Tibial nerve (tissue), 4 donors: ENCODE results near the gene UBASH3A. TPM values are rescaled to one million over a fixed set of nuclear protein-coding genes. Genes with fewer than 3 reads are reported as not detected.

ENCODE experiments used
- DNase-seq, 2 donors: peaks; one replicate each; pipeline ENCODE4 v3.0.0-alpha.2; 2019; ENCODE audit warnings: low spot score in 2 of 2
- H3K27ac ChIP-seq, 4 donors: fragments of 200-600 bp; sonication (generic) in 3 of 4; one replicate each; pipeline ENCODE4 v1.5.1; 2017 to 2019; ENCODE audit warnings: mild to moderate bottlenecking in 1 of 4
- H3K27me3 ChIP-seq, 2 donors: fragments of 200-600 bp; sonication (generic) in 1 of 2; one replicate each; pipeline versions ENCODE4 v1.5.1 to v1.6.0; 2017 to 2019
- H3K36me3 ChIP-seq, 3 donors: fragments of 200-600 bp; sonication (generic); one replicate each; pipeline ENCODE4 v1.5.1; 2018 to 2019
- H3K4me1 ChIP-seq, 4 donors: fragments of 200-600 bp; sonication (generic) in 3 of 4; one replicate each; pipeline ENCODE4 v1.5.1; 2017 to 2019
- H3K4me3 ChIP-seq, 4 donors: fragments of 200-600 bp; sonication (generic) in 3 of 4; one replicate each; pipeline ENCODE4 v1.5.1; 2017 to 2019; ENCODE audit warnings: mild to moderate bottlenecking in 1 of 4, moderate library complexity in 1 of 4
- H3K9me3 ChIP-seq, 4 donors: fragments of 200-600 bp; sonication (generic) in 3 of 4; one replicate each; pipeline ENCODE4 v1.5.1; 2017 to 2019
- CTCF ChIP-seq, 5 experiments: fragments of 200-600 bp in 3 of 5; fragments of 450-650 bp in 2 of 5; sonication (generic) in 3 of 5; IDR thresholded peaks; one replicate each; pipeline ENCODE4 v1.5.1; 2016 to 2019; ENCODE audit warnings: antibody characterized with exemption in 5 of 5, mild to moderate bottlenecking in 3 of 5, moderate library complexity in 2 of 5
- EP300 ChIP-seq, 2 donors: sonication (generic); formaldehyde crosslinking; IDR thresholded peaks; one replicate each; pipeline ENCODE4 v1.6.1; 2017; ENCODE audit warnings: antibody characterized with exemption in 2 of 2, mild to moderate bottlenecking in 1 of 2
- POLR2A ChIP-seq, 2 donors: fragments of 450-650 bp; IDR thresholded peaks; one replicate each; pipeline ENCODE4 v1.6.1; 2017; ENCODE audit warnings: antibody characterized with exemption in 2 of 2, mild to moderate bottlenecking in 2 of 2, moderate library complexity in 2 of 2
- WGBS, 2 donors: methylation state at CpG; one replicate each; pipeline ENCODE4 v1.1.5; 2018; 5-methylcytosine and 5-hydroxymethylcytosine counted together
- total RNA-seq, 4 donors: library from RNA; depleted of rRNA; stranded (reverse); fragments of >200 nt; gene quantifications; one replicate each; pipeline ENCODE4 v1.1.0, GENCODE V29; 2016

UBASH3A gene
- total RNA-seq, 4 donors from 2014 or later = 0.59 to 5.9 (median 0.90) TPM; not detected in 1

DNA sequence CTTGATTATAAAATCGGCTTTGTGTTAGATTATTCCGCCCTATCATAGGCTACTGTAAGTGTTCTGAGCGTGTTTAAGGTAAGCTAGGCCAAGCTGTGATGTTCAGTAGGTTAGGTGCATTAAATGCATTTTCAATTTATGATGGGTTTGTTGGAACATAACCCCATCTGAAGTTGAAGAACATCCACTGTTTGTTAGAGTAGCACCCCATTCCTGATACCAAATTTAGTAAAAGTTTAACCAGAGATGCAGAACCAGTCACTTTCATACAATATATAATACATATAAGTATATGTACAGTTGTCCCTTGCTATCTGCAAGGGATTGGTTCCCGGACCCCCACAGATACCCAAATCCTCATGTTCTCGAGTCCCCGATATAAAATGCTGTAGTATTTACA, 16.1 kb downstream of the UBASH3A start:
- TF ChIP-seq CTCF (IDR thresholded peaks at IDR 0.05) = no peak
- no peak for TF ChIP-seq EP300 (IDR thresholded peaks at IDR 0.05)
- no peak for TF ChIP-seq POLR2A (IDR thresholded peaks at IDR 0.05)
- 92 to 94% methylated on average over 6 of the region's 6 CpGs for WGBS, 2 donors
- H3K27me3 ChIP-seq = peaks cover 0 to 12% of the 10 kb centered on the region in 2 donors

DNA sequence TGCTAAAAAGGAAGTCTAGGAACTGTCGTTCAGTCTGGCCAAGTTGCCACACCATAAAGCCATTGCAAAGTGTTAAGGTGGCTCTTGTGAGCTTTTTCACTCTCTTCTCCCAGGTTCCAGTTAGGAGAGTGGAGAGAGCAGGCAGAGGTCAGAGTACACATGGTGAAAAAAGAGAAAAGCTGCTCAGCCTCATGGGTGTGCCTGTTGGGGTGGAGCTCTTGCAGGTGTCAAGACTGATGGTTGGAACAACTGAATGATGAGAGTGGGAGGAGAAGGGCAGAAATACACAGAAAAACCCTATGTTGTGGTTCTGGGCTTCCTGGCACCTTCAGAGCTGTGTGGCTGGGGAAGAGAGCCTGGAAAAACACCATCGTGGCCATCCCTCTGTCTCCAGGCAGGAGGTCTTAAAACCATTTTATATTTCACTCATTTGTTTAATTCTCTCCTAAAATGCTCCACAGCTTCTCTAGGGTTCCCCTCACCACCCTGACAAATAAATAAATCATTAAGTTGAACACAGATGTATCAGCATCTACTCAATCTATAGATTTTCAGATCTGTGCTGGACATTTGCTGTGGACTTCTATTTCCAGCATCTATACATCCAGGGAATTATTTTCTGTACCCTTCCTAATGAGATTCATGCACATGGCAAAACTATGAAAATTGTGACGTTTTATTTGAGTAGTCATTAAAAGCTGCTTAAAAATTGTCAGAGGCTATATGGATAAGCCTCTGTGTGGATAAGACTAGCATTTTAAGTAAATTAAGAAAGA, 17.5 kb downstream of the UBASH3A start:
- Histone ChIP-seq H3K36me3 (no peaks in the 10 kb centered on the region), H3K4me1 (peaks cover 0 to 4% (median 0%) of the 10 kb centered on the region in 4 donors), H3K27me3 (peaks cover 0 to 12% of the 10 kb centered on the region in 2 donors), H3K27ac (no peak overlapping the region), H3K4me3 (no peak overlapping the region), H3K9me3 (peaks cover 0 to 12% (median 0%) of the 10 kb centered on the region in 4 donors)
- no peak for TF ChIP-seq CTCF (IDR thresholded peaks at IDR 0.05)
- no peak for TF ChIP-seq POLR2A (IDR thresholded peaks at IDR 0.05)
- no peak for TF ChIP-seq EP300 (IDR thresholded peaks at IDR 0.05)
- WGBS, 2 donors = 59 to 65% methylated on average over 3 of the region's 3 CpGs
- DNase-seq = no peak

More for the DNA sequence above, 16.1 kb downstream of the UBASH3A start:
- H3K36me3 ChIP-seq = no peaks in the 10 kb centered on the region
- no peak overlapping the region for H3K4me3 ChIP-seq
- H3K4me1 ChIP-seq = peaks cover 0 to 8% (median 0%) of the 10 kb centered on the region in 4 donors
- H3K27ac ChIP-seq = no peak overlapping the region
- DNase-seq = no peak
- peaks cover 0 to 12% (median 0%) of the 10 kb centered on the region in 4 donors for H3K9me3 ChIP-seq

- Histone ChIP-seq H3K27ac (no peak overlapping the region), H3K36me3 (no peaks in the 10 kb centered on the region), H3K4me3 (no peak overlapping the region), H3K9me3 (peaks cover 0 to 12% (median 0%) of the 10 kb centered on the region in 4 donors), H3K4me1 (peaks cover 0 to 4% (median 0%) of the 10 kb centered on the region in 4 donors), H3K27me3 (peaks cover 0 to 12% of the 10 kb centered on the region in 2 donors)
- DNase-seq = no peak
- WGBS, 2 donors = 81 to 85% methylated on average over 10 of the region's 10 CpGs
- no peak for TF ChIP-seq EP300 (IDR thresholded peaks at IDR 0.05)
- TF ChIP-seq POLR2A (IDR thresholded peaks at IDR 0.05) = no peak
- TF ChIP-seq CTCF (IDR thresholded peaks at IDR 0.05) = no peak
Measured at GRCh38 chr21:42423197-42423675, 19.5 kb downstream of the UBASH3A start.

DNA sequence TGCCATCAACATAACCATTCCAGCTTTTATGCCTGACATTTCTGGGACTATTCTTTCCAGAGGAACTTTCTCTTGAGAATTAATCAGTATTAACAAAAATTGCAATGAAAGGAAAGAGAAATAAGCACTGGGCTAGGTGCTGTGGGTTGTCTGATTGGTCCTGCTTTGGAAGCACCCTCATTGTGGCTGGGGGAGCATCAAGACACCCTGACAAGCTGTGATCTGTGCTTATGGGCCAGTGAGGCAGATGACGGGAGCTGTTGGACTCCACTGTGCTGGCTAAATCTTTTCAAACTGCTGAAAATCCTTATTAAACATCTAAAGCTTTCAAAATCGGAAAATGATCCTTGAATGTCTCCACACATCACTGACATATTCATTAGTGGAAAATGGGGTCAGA, 20.0 kb downstream of the UBASH3A start:
- no peak overlapping the region for H3K27ac ChIP-seq
- TF ChIP-seq CTCF (IDR thresholded peaks at IDR 0.05) (no peak), POLR2A (IDR thresholded peaks at IDR 0.05) (no peak), EP300 (IDR thresholded peaks at IDR 0.05) (no peak)
- H3K4me3 ChIP-seq = no peak overlapping the region
- peaks cover 0 to 4% (median 0%) of the 10 kb centered on the region in 4 donors for H3K4me1 ChIP-seq
- H3K9me3 ChIP-seq = peaks cover 0 to 12% (median 0%) of the 10 kb centered on the region in 4 donors
- H3K27me3 ChIP-seq = peaks cover 0 to 12% of the 10 kb centered on the region in 2 donors
- H3K36me3 ChIP-seq = no peaks in the 10 kb centered on the region
- WGBS, 2 donors = 62 to 65% methylated on average over 2 of the region's 2 CpGs
- no peak for DNase-seq

DNA sequence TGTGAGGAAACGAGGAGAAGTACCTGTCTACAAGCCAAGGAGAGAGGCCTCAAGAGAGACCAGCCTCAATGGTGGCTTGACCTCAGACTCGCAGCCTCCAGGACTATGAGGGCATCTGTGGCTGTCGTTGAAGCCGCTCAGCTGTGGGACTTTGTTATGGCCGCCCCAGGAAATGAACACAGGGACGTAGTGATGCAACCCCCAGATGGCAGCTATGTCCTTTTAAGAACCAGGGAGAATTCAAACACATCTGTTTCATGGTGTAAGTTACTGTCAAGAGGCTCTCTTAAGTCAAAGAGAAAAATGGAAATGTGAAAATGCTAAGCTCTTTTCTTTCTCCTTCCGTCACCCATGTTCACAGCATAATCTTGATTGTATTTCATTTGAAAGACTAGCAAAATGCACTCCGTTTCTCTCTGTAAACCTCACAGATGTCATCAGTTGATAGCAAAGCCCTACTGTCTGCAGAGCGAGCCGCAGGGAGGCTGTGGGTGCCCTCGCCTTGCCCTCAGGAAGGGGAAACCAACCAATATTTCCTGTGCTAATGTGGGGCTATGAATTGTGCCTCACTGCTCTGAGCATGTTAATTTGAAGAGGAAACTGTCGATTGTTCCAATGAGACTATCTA, 21.3 kb downstream of the UBASH3A start:
- Histone ChIP-seq H3K4me3 (no peak overlapping the region), H3K4me1 (peaks cover 0 to 4% (median 0%) of the 10 kb centered on the region in 4 donors), H3K9me3 (peaks cover 0 to 12% (median 0%) of the 10 kb centered on the region in 4 donors), H3K36me3 (no peaks in the 10 kb centered on the region), H3K27ac (no peak overlapping the region), H3K27me3 (peaks cover 0 to 12% of the 10 kb centered on the region in 2 donors)
- WGBS, 2 donors = 44 to 60% methylated on average over 12 of the region's 12 CpGs
- no peak for TF ChIP-seq CTCF (IDR thresholded peaks at IDR 0.05)
- no peak for DNase-seq
